PFSK-1 (cell line): ENCODE results near the gene SLC6A19.

Source experiments
- FOXP2 ChIP-seq: optimal IDR thresholded peaks from 2 replicates; pipeline ENCODE3; 2011; ENCODE audit warnings: borderline replicate concordance, control low read depth, inconsistent platforms; ENCODE audit not compliant: insufficient read depth; ENCODE audit errors: extremely low read length, extremely low read depth
- POLR2AphosphoS5 ChIP-seq: IDR thresholded peaks from 2 replicates; pipeline ENCODE4 v1.6.1; 2012; ENCODE audit warnings: low read depth, mild to moderate bottlenecking, control low read depth, low read length, moderate library complexity
- REST ChIP-seq, 2 experiments: IDR thresholded peaks; 2 replicates each; pipeline versions ENCODE4 v1.6.1 to v1.8.0; 2011 to 2012; ENCODE audit warnings: low read depth in 2 of 2, low read length in 2 of 2, control low read depth in 1 of 2, inconsistent platforms in 1 of 2, mild to moderate bottlenecking in 1 of 2, moderate library complexity in 1 of 2; ENCODE audit not compliant: insufficient read depth in 1 of 2
- SIN3A ChIP-seq: IDR thresholded peaks from 2 replicates; pipeline ENCODE4 v1.6.1; 2012; ENCODE audit warnings: mild to moderate bottlenecking, low read length, moderate library complexity, borderline replicate concordance; ENCODE audit not compliant: insufficient read depth
- TAF1 ChIP-seq: IDR thresholded peaks from 2 replicates; pipeline ENCODE4 v1.6.1; 2012; ENCODE audit warnings: low read length, control low read depth, borderline replicate concordance; ENCODE audit not compliant: insufficient read depth

- no peak for TF ChIP-seq POLR2AphosphoS5
- TF ChIP-seq REST (IDR thresholded peaks at IDR 0.05; ENCODE audit: insufficient read depth in 1 of 2, low read depth in 2 of 2, low read length in 2 of 2), result no peak
- no peak for TF ChIP-seq TAF1
- no peak for TF ChIP-seq SIN3A
- no peak for TF ChIP-seq FOXP2
Measured at GRCh38 chr5:1273745-1274144, 72.3 kb downstream of the SLC6A19 start.
